Ovary (tissue), 3 donors: ENCODE measurements around the gene WWC1.

Source experiments
- CTCF ChIP-seq, 3 donors: fragments of 450-650 bp in 2 of 3; fragments of 200-600 bp in 1 of 3; IDR thresholded peaks; one replicate each; pipeline versions ENCODE4 v1.5.1 to v1.8.0; 2016 to 2022; ENCODE audit warnings: antibody characterized with exemption in 3 of 3, mild to moderate bottlenecking in 1 of 3
- EP300 ChIP-seq: sonication (generic); formaldehyde crosslinking; IDR thresholded peaks from one replicate; pipeline ENCODE4 v1.6.1; 2017; ENCODE audit warnings: antibody characterized with exemption
- donor health status: DM: no; HTN: no; CAD: no.

GRCh38 chr5:168339109-168339771, 47.8 kb downstream of the WWC1 start:
- TF ChIP-seq CTCF (IDR thresholded peaks at IDR 0.05) (no peak), EP300 (no peak)
